GM19324 (cell line): ENCODE results near the gene UXS1.

Experiments
- ATAC-seq: cut with Tn5 transposase; IDR thresholded peaks from one replicate; pipeline ENCODE4 v1.9.1; 2021; ENCODE audit warnings: mild to moderate bottlenecking, moderate library complexity; ENCODE audit not compliant: unreplicated experiment, low FRiP score

Gene UXS1

GRCh38 chr2:106189764-106190468 is 4.2 kb downstream of the UXS1 start:
- ATAC-seq = no peak

GRCh38 chr2:106189325-106189724 is 4.8 kb downstream of the UXS1 start:
- ATAC-seq = no peak

GRCh38 chr2:106187273-106187891 is 6.7 kb downstream of the UXS1 start:
- no peak for ATAC-seq

GRCh38 chr2:106185475-106186184 is 8.5 kb downstream of the UXS1 start:
- no peak for ATAC-seq

- no peak for ATAC-seq
Observed at GRCh38 chr2:106184857-106185256, 9.2 kb downstream of the UXS1 start.

GRCh38 chr2:106184394-106184793 is 9.7 kb downstream of the UXS1 start:
- no peak for ATAC-seq

GRCh38 chr2:106183101-106183696 is 10.9 kb downstream of the UXS1 start:
- ATAC-seq = no peak

- ATAC-seq = no peak
Observed at GRCh38 chr2:106181064-106181463, 13.0 kb downstream of the UXS1 start.

- no peak for ATAC-seq
Observed at GRCh38 chr2:106180602-106181001, 13.5 kb downstream of the UXS1 start.

GRCh38 chr2:106178716-106179115 is 15.4 kb downstream of the UXS1 start:
- ATAC-seq = no peak

- no peak for ATAC-seq
Observed at GRCh38 chr2:106177581-106177980, 16.5 kb downstream of the UXS1 start.

- ATAC-seq = no peak
Observed at GRCh38 chr2:106176446-106177099, 17.5 kb downstream of the UXS1 start.

- no peak for ATAC-seq
Observed at GRCh38 chr2:106175086-106175850, 18.8 kb downstream of the UXS1 start.

GRCh38 chr2:106174056-106174455 is 20.0 kb downstream of the UXS1 start:
- no peak for ATAC-seq

- no peak for ATAC-seq
Observed at GRCh38 chr2:106172649-106173048, 21.5 kb downstream of the UXS1 start.

- no peak for ATAC-seq
Observed at GRCh38 chr2:106168657-106169056, 25.4 kb downstream of the UXS1 start.

- ATAC-seq = no peak
Observed at GRCh38 chr2:106167067-106167466, 27.0 kb downstream of the UXS1 start.

GRCh38 chr2:106165561-106165960 is 28.5 kb downstream of the UXS1 start:
- no peak for ATAC-seq

- ATAC-seq = no peak
Observed at GRCh38 chr2:106165029-106165428, 29.1 kb downstream of the UXS1 start.

GRCh38 chr2:106163948-106164545 is 30.1 kb downstream of the UXS1 start:
- no peak for ATAC-seq
